ENCODE data around the gene AFM. TPM values are rescaled to one million over a fixed set of nuclear protein-coding genes. Genes with fewer than 3 reads are reported as not detected.
"Not testable (repeated sequence)": the region's sequence is repeated elsewhere in the genome, so short reads cannot be mapped to it uniquely, and the experiment has no call there.

AFM gene
- total RNA-seq, 1 experiment from 2014 or later = not detected

GRCh38 chr4:73539386-73539785, 57.8 kb downstream of the AFM start:
- DNase-seq (ENCODE audit: low read depth, low spot score) = no peak

DNA sequence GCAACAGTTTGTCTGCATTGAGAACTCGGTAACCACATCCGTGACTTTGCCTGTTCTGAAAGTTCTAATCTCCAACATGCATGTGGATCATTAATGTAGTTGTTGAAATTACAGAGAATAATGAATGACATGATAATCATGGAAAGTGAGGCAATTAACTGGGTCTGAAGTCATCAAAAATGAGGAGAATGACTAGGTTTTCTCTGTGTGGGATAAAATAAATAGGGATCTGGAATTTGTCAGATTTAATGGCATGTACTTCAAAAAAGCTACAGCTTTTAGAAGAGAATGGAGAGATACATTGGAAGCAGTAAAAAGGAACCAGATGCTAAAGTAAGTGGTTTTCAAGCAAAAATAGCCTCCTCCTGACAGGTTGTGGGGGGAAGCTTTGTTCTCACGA, 59.3 kb downstream of the AFM start:
- no peak for DNase-seq (ENCODE audit: low read depth, low spot score)
- in situ Hi-C loops (cut with HindIII; ENCODE audit: low pct_unique_long_range_greater_than_20kb, low sequenced_read_pairs) = no loop called here

More at GRCh38 chr4:73539386-73539785, 57.8 kb downstream of the AFM start:
- in situ Hi-C loops (cut with HindIII; ENCODE audit: low pct_unique_long_range_greater_than_20kb, low sequenced_read_pairs) = no loop called here

- in situ Hi-C loops (cut with HindIII; ENCODE audit: low pct_unique_long_range_greater_than_20kb, low sequenced_read_pairs) = no loop called here
- DNase-seq (ENCODE audit: low read depth, low spot score) = no peak
Measured at GRCh38 chr4:73541251-73541650, 59.7 kb downstream of the AFM start.

DNA sequence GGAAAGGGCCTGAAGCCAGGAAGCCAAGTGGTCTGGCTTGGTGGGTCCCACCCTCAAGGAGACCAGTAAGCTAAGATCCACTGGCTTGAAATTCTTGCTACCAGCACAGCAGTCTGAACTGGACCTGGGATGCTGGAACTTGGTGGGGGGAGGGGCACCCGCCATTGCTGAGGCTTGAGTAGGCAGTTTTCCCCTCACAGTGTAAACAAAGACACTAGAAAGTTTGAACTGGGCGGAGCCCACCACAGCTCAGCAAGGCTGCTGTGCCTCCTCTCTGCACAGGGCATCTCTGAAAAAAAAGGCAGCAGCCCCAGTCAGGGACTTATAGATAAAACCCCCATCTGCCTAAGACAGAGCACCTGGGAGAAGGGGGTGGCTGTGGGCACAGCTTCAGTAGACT, 63.1 kb downstream of the AFM start:
- no peak for DNase-seq (ENCODE audit: low read depth, low spot score)
- in situ Hi-C loops (cut with HindIII; ENCODE audit: low pct_unique_long_range_greater_than_20kb, low sequenced_read_pairs) = no loop called here

DNA sequence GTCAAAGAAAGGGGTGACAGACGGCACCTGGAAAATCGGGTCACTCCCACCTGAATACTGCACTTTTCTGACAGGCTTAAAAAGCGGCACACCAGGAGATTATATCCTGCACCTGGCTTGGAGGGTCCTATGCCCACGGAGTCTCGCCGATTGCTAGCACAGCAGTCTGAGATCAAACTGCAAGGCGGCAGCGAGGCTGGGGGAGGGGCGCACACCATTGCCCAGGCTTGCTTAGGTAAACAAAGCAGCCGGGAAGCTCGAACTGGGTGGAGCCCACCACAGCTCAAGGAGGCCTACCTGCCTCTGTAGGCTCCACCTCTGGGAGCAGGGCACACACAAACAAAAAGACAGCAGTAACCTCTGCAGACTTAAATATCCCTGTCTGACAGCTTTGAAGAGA, 69.3 kb downstream of the AFM start:
- DNase-seq (ENCODE audit: low read depth, low spot score); in situ Hi-C loops (cut with HindIII; ENCODE audit: low pct_unique_long_range_greater_than_20kb, low sequenced_read_pairs): not testable (repeated sequence)

Small RNAs within 50 kb of the gene (small RNA-seq; reads per million reads assigned to genes)
- 0 reads per million in 2 experiments for gene AC074250.1

Other genes starting within 250 kb of the AFM start
- 32.2 and 36.5 TPM in 2 replicates for gene ANKRD17, start 222.9 kb upstream of the AFM start, total RNA-seq (2014; rRNA removed; shearing (Covaris generic))
- gene ALB, start 77.5 kb upstream of the AFM start, total RNA-seq (2014; rRNA removed; shearing (Covaris generic)) = 1.2 TPM in 1 of 2 replicates, not detected in the other
- gene AFP, start 45.5 kb upstream of the AFM start, total RNA-seq (2014; rRNA removed; shearing (Covaris generic)) = not detected in 2 replicates
- not detected in 2 replicates for gene RASSF6, start 138.7 kb downstream of the AFM start, total RNA-seq (2014; rRNA removed; shearing (Covaris generic))

All from SK-MEL-5 (cell line).